Mesothelial cell of epicardium (in vitro differentiated cells): ENCODE data around the gene TSKU. TPM values are rescaled to one million over a fixed set of nuclear protein-coding genes. Genes with fewer than 3 reads are reported as not detected.

Experiments used
- DNase-seq, 2 experiments: peaks; one replicate each; pipeline ENCODE4 v3.0.0; 2021; ENCODE audit warnings: low spot score in 2 of 2; ENCODE audit not compliant: unreplicated experiment in 2 of 2
- H3K27ac Mint-ChIP-seq: 2 replicates; pipeline ENCODE4 v1.8.0; 2021; ENCODE audit warnings: mixed read lengths
- H3K27me3 Mint-ChIP-seq: 2 replicates; pipeline ENCODE4 v1.8.0; 2021; ENCODE audit warnings: low read depth, mixed read lengths
- H3K36me3 Mint-ChIP-seq: 2 replicates; pipeline ENCODE4 v1.8.0; 2021; ENCODE audit warnings: mixed read lengths
- H3K4me1 Mint-ChIP-seq: 2 replicates; pipeline ENCODE4 v1.8.0; 2021; ENCODE audit warnings: mixed read lengths
- H3K4me3 Mint-ChIP-seq: 2 replicates; pipeline ENCODE4 v1.8.0; 2021; ENCODE audit warnings: mild to moderate bottlenecking, moderate library complexity, mixed read lengths
- H3K9me3 Mint-ChIP-seq: 2 replicates; pipeline ENCODE4 v1.8.0; 2021; ENCODE audit warnings: mixed read lengths
- CTCF ChIP-seq: fragments of 200-600 bp; sonication (generic); IDR thresholded peaks from one replicate; pipeline ENCODE4 v1.5.0; 2021; ENCODE audit warnings: antibody characterized with exemption; ENCODE audit not compliant: unreplicated experiment
- total RNA-seq: library from RNA; stranded (reverse); gene quantifications from 3 replicates; pipeline ENCODE4 v1.2.1, GENCODE V29; 2021

Gene TSKU
- total RNA-seq, 1 donor from 2014 or later = 42.8 TPM

GRCh38 chr11:76744186-76745043 is 38.7 kb upstream of the TSKU start:
- DNase-seq = no peak
- Mint-ChIP-seq H3K4me1 (peaks cover 8% of the 10 kb centered on the region), H3K36me3 (no peaks in the 10 kb centered on the region), H3K4me3 (no peak overlapping the region), H3K9me3 (no peaks in the 10 kb centered on the region), H3K27ac (no peak overlapping the region), H3K27me3 (no peaks in the 10 kb centered on the region)
- TF ChIP-seq CTCF = no peak

- Mint-ChIP-seq H3K36me3 (no peaks in the 10 kb centered on the region), H3K9me3 (no peaks in the 10 kb centered on the region), H3K4me3 (no peak overlapping the region), H3K27me3 (no peaks in the 10 kb centered on the region), H3K4me1 (peaks cover 8% of the 10 kb centered on the region), H3K27ac (no peak overlapping the region)
- no peak for DNase-seq
- TF ChIP-seq CTCF = no peak
These were observed 38.1 kb upstream of the TSKU start for GRCh38 chr11:76745044-76745376.

GRCh38 chr11:76745561-76746207 is 37.5 kb upstream of the TSKU start:
- Mint-ChIP-seq H3K36me3 (no peaks in the 10 kb centered on the region), H3K9me3 (no peaks in the 10 kb centered on the region), H3K4me3 (no peak overlapping the region), H3K4me1 (peaks cover 8% of the 10 kb centered on the region), H3K27ac (no peak overlapping the region), H3K27me3 (no peaks in the 10 kb centered on the region)
- no peak for TF ChIP-seq CTCF
- DNase-seq = no peak

- H3K4me1 Mint-ChIP-seq = peaks cover 10% of the 10 kb centered on the region
- H3K4me3 Mint-ChIP-seq = no peak overlapping the region
- no peak for DNase-seq
- TF ChIP-seq CTCF = no peak
- H3K27me3 Mint-ChIP-seq = no peaks in the 10 kb centered on the region
- H3K27ac Mint-ChIP-seq = no peak overlapping the region
- H3K36me3 Mint-ChIP-seq = no peaks in the 10 kb centered on the region
- H3K9me3 Mint-ChIP-seq = no peaks in the 10 kb centered on the region
These were observed 35.8 kb upstream of the TSKU start for GRCh38 chr11:76747153-76747914.

GRCh38 chr11:76747915-76748860 is 35.0 kb upstream of the TSKU start:
- H3K4me3 Mint-ChIP-seq = no peak overlapping the region
- H3K4me1 Mint-ChIP-seq = peaks cover 18% of the 10 kb centered on the region

More at GRCh38 chr11:76747915-76748860, 35.0 kb upstream of the TSKU start:
- Mint-ChIP-seq H3K27ac (no peak overlapping the region), H3K36me3 (no peaks in the 10 kb centered on the region), H3K9me3 (no peaks in the 10 kb centered on the region), H3K27me3 (no peaks in the 10 kb centered on the region)
- no peak for DNase-seq
- no peak for TF ChIP-seq CTCF
